K562 (cell line): ENCODE data around the gene PTPN14. TPM values are rescaled to one million over a fixed set of nuclear protein-coding genes. Genes with fewer than 3 reads are reported as not detected.

Experiments used
- ATAC-seq: fragments of 200-7000 bp; cut with Tn5 transposase; 3 replicates; pipeline ENCODE4 v1.9.1; 2020; ENCODE audit warnings: moderate library complexity
- BruUV-seq: library from RNA; stranded (reverse); fragments of 400-500 nt; replicated peaks from 2 replicates; lab custom pipeline; 2021; lab: Mats Ljungman, UMichigan
- CTCF ChIA-PET: fragments of 300-600 bp; formaldehyde crosslinking; extraction: SDS; loops from one replicate; lab custom pipeline; 2021; ENCODE audit warnings: low intra/inter-chr PET ratio; lab: Yijun Ruan, JAX
- POLR2A ChIA-PET: fragments of 300-600, 350-650 bp; sonication (Branson Sonifier 250); formaldehyde crosslinking; extraction: SDS; loops from one replicate; lab custom pipeline; 2021; ENCODE audit warnings: antibody characterized with exemption, inconsistent platforms; lab: Yijun Ruan, JAX
- DNase-seq, 4 experiments: peaks; one replicate each; pipeline versions ENCODE4 v3.0.0 to v3.0.0-alpha.2; 2011 to 2018; ENCODE audit warnings: low spot score in 3 of 4, mixed read lengths in 3 of 4; ENCODE audit errors: extremely low read depth in 1 of 4
- FAIRE-seq: peaks from 2 replicates; lab custom pipeline; 2011; peaks lifted over from hg19 to GRCh38; lab: Jason Lieb, UNC
- H2AFZ ChIP-seq: 2 replicates; pipeline ENCODE4 v1.6.0; 2011; ENCODE audit warnings: low read depth, low read length, control low read depth, inconsistent platforms
- H3K27ac ChIP-seq: fragments of 200-600 bp; 3 replicates; pipeline ENCODE4 v1.8.0; 2011; ENCODE audit warnings: low read depth, mild to moderate bottlenecking, control low read depth, inconsistent platforms, low read length, moderate library complexity, mixed read lengths; ENCODE audit errors: extremely low read depth
- H3K27me3 ChIP-seq, 2 experiments: fragments of 300-600 bp in 1 of 2; 2 replicates in 1 of 2; 3 replicates in 1 of 2; pipeline versions ENCODE4 v1.6.0 to v1.8.0; 2011; ENCODE audit warnings: inconsistent platforms in 2 of 2, low read length in 2 of 2, mild to moderate bottlenecking in 1 of 2, mixed read lengths in 1 of 2, moderate library complexity in 1 of 2; ENCODE audit not compliant: control insufficient read depth in 2 of 2, insufficient read depth in 2 of 2
- H3K36me3 ChIP-seq: fragments of 300-600 bp; 3 replicates; pipeline ENCODE4 v1.8.0; 2011; ENCODE audit warnings: mild to moderate bottlenecking, low read length, inconsistent platforms; ENCODE audit not compliant: control insufficient read depth, insufficient read depth
- H3K4me1 ChIP-seq, 2 experiments: fragments of 200-600 bp in 1 of 2; replicated peaks in 1 of 2; 2 replicates in 1 of 2; 3 replicates in 1 of 2; pipeline versions ENCODE4 v1.5.1 to v1.8.0; 2011; ENCODE audit warnings: inconsistent platforms in 2 of 2, low read length in 2 of 2, mild to moderate bottlenecking in 1 of 2, mixed read lengths in 1 of 2, moderate library complexity in 1 of 2; ENCODE audit not compliant: control insufficient read depth in 2 of 2, insufficient read depth in 2 of 2
- H3K4me2 ChIP-seq: 2 replicates; pipeline ENCODE4 v1.6.1; 2011; ENCODE audit warnings: low read length, control low read depth, inconsistent platforms, mixed read lengths; ENCODE audit not compliant: insufficient read depth
- H3K4me3 ChIP-seq: fragments of 200-600 bp; sonication (generic), shearing (Covaris generic); 2 replicates; pipeline ENCODE4 v1.5.1; 2016; ENCODE audit warnings: control low read depth, inconsistent platforms
- H3K79me2 ChIP-seq: fragments of 200-600 bp; 3 replicates; pipeline ENCODE4 v1.8.0; 2011; ENCODE audit warnings: low read length, inconsistent platforms; ENCODE audit not compliant: control insufficient read depth, insufficient read depth
- H3K9ac ChIP-seq, 2 experiments: 2 replicates each; pipeline versions ENCODE4 v1.6.0 to v1.6.1; 2011; ENCODE audit warnings: low read depth in 2 of 2, low read length in 2 of 2, control low read depth in 1 of 2, inconsistent platforms in 1 of 2, mild to moderate bottlenecking in 1 of 2, mixed read lengths in 1 of 2; ENCODE audit not compliant: insufficient read depth in 1 of 2
- H3K9me1 ChIP-seq: one replicate; pipeline ENCODE4 v1.6.0; 2011; ENCODE audit warnings: inconsistent platforms, mild to moderate bottlenecking, low read length, moderate library complexity; ENCODE audit not compliant: control insufficient read depth, insufficient read depth
- H3K9me3 ChIP-seq: replicated peaks from 2 replicates; pipeline ENCODE4 v1.5.1; 2011; ENCODE audit warnings: low read depth, low read length, inconsistent platforms; ENCODE audit not compliant: control insufficient read depth, insufficient read depth
- H4K20me1 ChIP-seq: replicated peaks from 2 replicates; pipeline ENCODE4 v1.6.1; 2011; ENCODE audit warnings: low read length, inconsistent platforms, mixed read lengths; ENCODE audit not compliant: control insufficient read depth, insufficient read depth
- CREB3L1 ChIP-seq: fragments of 450-650 bp; IDR thresholded peaks from 2 replicates; pipeline ENCODE4 v1.6.1; 2014; ENCODE audit warnings: low read depth, mild to moderate bottlenecking, moderate library complexity, borderline replicate concordance
- CSDE1 ChIP-seq, 2 experiments: fragments of 450-650 bp; IDR thresholded peaks; 2 replicates each; pipeline ENCODE4 v1.6.1; 2016; ENCODE audit warnings: mild to moderate bottlenecking in 1 of 2
- ETS1 ChIP-seq: conservative IDR thresholded peaks from 2 replicates; pipeline ENCODE4 v1.6.1; 2011; ENCODE audit warnings: low read depth, mild to moderate bottlenecking, low read length; ENCODE audit not compliant: control insufficient read depth
- HDGF ChIP-seq: fragments of 450-650 bp; IDR thresholded peaks from 2 replicates; pipeline ENCODE4 v1.6.1; 2016
- KDM5B ChIP-seq: fragments of 200-600 bp; sonication (generic); IDR thresholded peaks from 2 replicates; pipeline ENCODE4 v1.6.1; 2012; ENCODE audit warnings: low read depth, mild to moderate bottlenecking, moderate library complexity, low read length, control low read depth, inconsistent platforms; ENCODE audit not compliant: insufficient replicate concordance
- NFE2L1 ChIP-seq: fragments of 450-650 bp; IDR thresholded peaks from 2 replicates; pipeline ENCODE4 v1.6.1; 2016; ENCODE audit warnings: missing genetic modification characterization, low read depth, mild to moderate bottlenecking, missing compliant biosample characterization, moderate library complexity, borderline replicate concordance
- NR1H2 ChIP-seq: sonication (generic); formaldehyde crosslinking; IDR thresholded peaks from 2 replicates; pipeline ENCODE4 v1.4.0; 2020; ENCODE audit warnings: mild to moderate bottlenecking, missing genetic modification reagents
- NR2F6 ChIP-seq: fragments of 450-650 bp; formaldehyde crosslinking; IDR thresholded peaks from 2 replicates; pipeline ENCODE4 v1.4.0; 2020; ENCODE audit warnings: mild to moderate bottlenecking
- PHB2 ChIP-seq: fragments of 450-650 bp; IDR thresholded peaks from 2 replicates; pipeline ENCODE4 v1.6.1; 2017; ENCODE audit warnings: low read depth
- PRMT5 ChIP-seq: sonication (generic); formaldehyde crosslinking; IDR thresholded peaks from 2 replicates; pipeline ENCODE4 v1.5.0; 2020; ENCODE audit warnings: missing genetic modification reagents
- SFPQ ChIP-seq: fragments of 200-400 bp; formaldehyde crosslinking; IDR thresholded peaks from 2 replicates; pipeline ENCODE4 v1.6.1; 2017; ENCODE audit warnings: mild to moderate bottlenecking, low read depth, low read length, moderate library complexity
- WHSC1 ChIP-seq: IDR thresholded peaks from one replicate; pipeline ENCODE4 v1.6.1; 2012; ENCODE audit warnings: low read length, control low read depth, inconsistent platforms
- ZFP30 ChIP-seq: fragments of 250-450 bp; sonication (Bioruptor Pico); IDR thresholded peaks from 2 replicates; pipeline ENCODE4 v1.8.0; 2022; ENCODE audit warnings: moderate library complexity, mild to moderate bottlenecking, inconsistent platforms, borderline replicate concordance
- ZNF174 ChIP-seq: fragments of 250-450 bp; sonication (Bioruptor Pico); IDR thresholded peaks from 2 replicates; pipeline ENCODE4 v1.4.0; 2020; ENCODE audit warnings: mild to moderate bottlenecking
- ZNF347 ChIP-seq: fragments of 450-650 bp; formaldehyde crosslinking; IDR thresholded peaks from 2 replicates; pipeline ENCODE4 v1.4.0; 2020; ENCODE audit warnings: low read depth, mild to moderate bottlenecking, moderate library complexity
- WGBS: fragments of 100-300 bp; shearing (Covaris generic); methylation state at CpG from one replicate; pipeline ENCODE4 v1.1.6; 2016; ENCODE audit warnings: low coverage, mixed read lengths; ENCODE audit not compliant: insufficient coverage; ENCODE audit errors: missing lambda C conversion rate; 5-methylcytosine and 5-hydroxymethylcytosine counted together
- in situ Hi-C: fragments of 300-500 bp; cut with MboI; formaldehyde crosslinking; loops from 4 replicates; pipeline ENCODE4 v1.15.0; 2018; ENCODE audit warnings: inconsistent platforms, mixed read lengths
- intact Hi-C: fragments of 100-400 bp; cut with micrococcal nuclease; formaldehyde crosslinking; loops from 2 replicates; pipeline ENCODE4 v1.14.2; 2022
- polyA plus RNA-seq, 8 experiments: library from polyadenylated mRNA; depleted of rRNA in 4 of 8; stranded (reverse) in 5 of 8; unstranded in 3 of 8; fragments of >200 nt; fragmentation: Nextera tagmentation in 2 of 8; fragmentation: Illumina TruSeq in 1 of 8; extraction: Ambion mirVana in 2 of 8; extraction: Trizol in 1 of 8; gene quantifications; 2 replicates each; pipeline versions ENCODE4 v1.2.1 to v1.2.3, GENCODE V29; 2011 to 2014; ENCODE audit warnings: inconsistent platforms in 1 of 8, missing spikeins in 1 of 8
- total RNA-seq, 7 experiments: library from RNA; depleted of rRNA in 6 of 7; stranded (reverse); fragments of >200 nt in 6 of 7; fragmentation: Illumina TruSeq in 2 of 7; extraction: Trizol in 2 of 7; gene quantifications; 2 replicates each; pipeline versions ENCODE4 v1.2.1 to v1.2.3, GENCODE V29; 2011 to 2021; ENCODE audit warnings: low replicate concordance in 1 of 7
- TF ChIP-seq, protein P1 (sequence below): sonication (generic); formaldehyde crosslinking; IDR thresholded peaks from 2 replicates; pipeline ENCODE4 v1.5.0; 2020; ENCODE audit warnings: missing genetic modification reagents

Gene PTPN14
- total and polyA plus RNA-seq, 9 of the 15 experiments (the other 6 are each of a cell fraction or from before 2014, with no cell fraction given): 0.01 to 0.29 (median 0.04) TPM; not detected in 6

GRCh38 chr1:214548988-214549387, 2.4 kb downstream of the PTPN14 start (continued):
- no peak for TF ChIP-seq SFPQ
- no peak for TF ChIP-seq ZFP30 (CRISPR knock-in tag)
- TF ChIP-seq, protein P1, sequence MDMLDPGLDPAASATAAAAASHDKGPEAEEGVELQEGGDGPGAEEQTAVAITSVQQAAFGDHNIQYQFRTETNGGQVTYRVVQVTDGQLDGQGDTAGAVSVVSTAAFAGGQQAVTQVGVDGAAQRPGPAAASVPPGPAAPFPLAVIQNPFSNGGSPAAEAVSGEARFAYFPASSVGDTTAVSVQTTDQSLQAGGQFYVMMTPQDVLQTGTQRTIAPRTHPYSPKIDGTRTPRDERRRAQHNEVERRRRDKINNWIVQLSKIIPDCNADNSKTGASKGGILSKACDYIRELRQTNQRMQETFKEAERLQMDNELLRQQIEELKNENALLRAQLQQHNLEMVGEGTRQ (CRISPR knock-in tag): no peak

GRCh38 chr1:214548271-214548670, 3.1 kb downstream of the PTPN14 start:
- Histone ChIP-seq H3K36me3 (no peaks in the 10 kb centered on the region), H3K4me3 (no peak overlapping the region), H3K27ac (no peak overlapping the region), H4K20me1 (no peaks in the 10 kb centered on the region), H2AFZ (no peak overlapping the region), H3K79me2 (no peaks in the 10 kb centered on the region), H3K4me1 (peaks cover 0 to 13% of the 10 kb centered on the region in 2 experiments; a peak in 1 of 5 replicates), H3K9ac (no peak overlapping the region), H3K9me1 (no peaks in the 10 kb centered on the region), H3K27me3 (peaks cover 28 to 36% of the 10 kb centered on the region in 2 experiments), H3K9me3 (no peaks in the 10 kb centered on the region), H3K4me2 (no peak overlapping the region)
- DNase-seq (no peak), FAIRE-seq (no peak), ATAC-seq (no peak)
- POLR2A ChIA-PET: no interaction called here
- intact Hi-C loops (no loop called here), in situ Hi-C loops (no loop called here)
- 0% methylated on average over 4 of the region's 4 CpGs for WGBS
- BruUV-seq: no TSS peak
- CTCF ChIA-PET: no interaction called here
- TF ChIP-seq, protein P1 (CRISPR knock-in tag): no peak
- no peak for TF ChIP-seq NR2F6
- no peak for TF ChIP-seq HDGF
- no peak for TF ChIP-seq NR1H2 (CRISPR knock-in tag)
- no peak for TF ChIP-seq PHB2
- TF ChIP-seq NFE2L1: no peak
- TF ChIP-seq ZNF174: no peak
- TF ChIP-seq ZNF347: no peak
- TF ChIP-seq CSDE1 (IDR thresholded peaks at IDR 0.05): no peak
- TF ChIP-seq CREB3L1: no peak
- no peak for TF ChIP-seq PRMT5 (CRISPR knock-in tag)
- no peak for TF ChIP-seq KDM5B
- TF ChIP-seq ETS1: no peak
- no peak for TF ChIP-seq WHSC1
